Measurements from ENCODE around the gene SOX2. TPM values are rescaled to one million over a fixed set of nuclear protein-coding genes. Genes with fewer than 3 reads are reported as not detected.
A peak's percentile ranks its signal among the peaks of the same experiment; 100 is the strongest.

Gene SOX2
- total and polyA plus RNA-seq, 8 donors = 4.1 to 26.9 (median 9.8) TPM; not detected in 1

GRCh38 chr3:181692311-181693145 is 19.2 kb upstream of the SOX2 start:
- DNase-seq = no peak
- 52 to 62% (median 58%) methylated on average over 2 of the region's 2 CpGs for WGBS, 5 donors
- H3K27me3 ChIP-seq = peaks cover 0 to 29% (median 24%) of the 10 kb centered on the region in 3 donors
- no peak overlapping the region for H3K27ac ChIP-seq
- peaks cover 12 to 19% (median 17%) of the 10 kb centered on the region in 4 donors for H3K4me1 ChIP-seq
- intact Hi-C loops (cut with DNase I; ENCODE audit: low total_unique reads) = loop anchor here (10.0 kb wide), 1 partner anchor 368 kb away; no protein-coding TSS in a partner anchor
- no peak for TF ChIP-seq POLR2AphosphoS5 (IDR thresholded peaks at IDR 0.05)
- no peak for TF ChIP-seq EP300 (IDR thresholded peaks at IDR 0.05)
- no peak for TF ChIP-seq POLR2A (IDR thresholded peaks at IDR 0.05)
- TF ChIP-seq, protein P1, sequence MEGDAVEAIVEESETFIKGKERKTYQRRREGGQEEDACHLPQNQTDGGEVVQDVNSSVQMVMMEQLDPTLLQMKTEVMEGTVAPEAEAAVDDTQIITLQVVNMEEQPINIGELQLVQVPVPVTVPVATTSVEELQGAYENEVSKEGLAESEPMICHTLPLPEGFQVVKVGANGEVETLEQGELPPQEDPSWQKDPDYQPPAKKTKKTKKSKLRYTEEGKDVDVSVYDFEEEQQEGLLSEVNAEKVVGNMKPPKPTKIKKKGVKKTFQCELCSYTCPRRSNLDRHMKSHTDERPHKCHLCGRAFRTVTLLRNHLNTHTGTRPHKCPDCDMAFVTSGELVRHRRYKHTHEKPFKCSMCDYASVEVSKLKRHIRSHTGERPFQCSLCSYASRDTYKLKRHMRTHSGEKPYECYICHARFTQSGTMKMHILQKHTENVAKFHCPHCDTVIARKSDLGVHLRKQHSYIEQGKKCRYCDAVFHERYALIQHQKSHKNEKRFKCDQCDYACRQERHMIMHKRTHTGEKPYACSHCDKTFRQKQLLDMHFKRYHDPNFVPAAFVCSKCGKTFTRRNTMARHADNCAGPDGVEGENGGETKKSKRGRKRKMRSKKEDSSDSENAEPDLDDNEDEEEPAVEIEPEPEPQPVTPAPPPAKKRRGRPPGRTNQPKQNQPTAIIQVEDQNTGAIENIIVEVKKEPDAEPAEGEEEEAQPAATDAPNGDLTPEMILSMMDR (IDR thresholded peaks at IDR 0.05) = no peak
- H3K36me3 ChIP-seq = no peaks in the 10 kb centered on the region
- no peaks in the 10 kb centered on the region for H3K9me3 ChIP-seq
- H3K4me3 ChIP-seq = no peak overlapping the region

GRCh38 chr3:181693280-181693679 is 18.4 kb upstream of the SOX2 start:
- Histone ChIP-seq H3K4me3 (no peak overlapping the region), H3K27ac (no peak overlapping the region), H3K4me1 (peaks cover 12 to 19% (median 17%) of the 10 kb centered on the region in 4 donors), H3K36me3 (no peaks in the 10 kb centered on the region), H3K9me3 (no peaks in the 10 kb centered on the region), H3K27me3 (peaks cover 0 to 37% (median 29%) of the 10 kb centered on the region in 3 donors)
- 86 to 97% (median 93%) methylated on average over 1 of the region's 1 CpG for WGBS, 5 donors
- TF ChIP-seq POLR2AphosphoS5 (IDR thresholded peaks at IDR 0.05) (no peak), EP300 (IDR thresholded peaks at IDR 0.05) (no peak), POLR2A (IDR thresholded peaks at IDR 0.05) (no peak)
- TF ChIP-seq, protein P1 (IDR thresholded peaks at IDR 0.05) = no peak
- no peak for DNase-seq
- intact Hi-C loops (cut with DNase I; ENCODE audit: low total_unique reads) = loop anchor here (10.0 kb wide), 1 partner anchor 368 kb away; no protein-coding TSS in a partner anchor

DNA sequence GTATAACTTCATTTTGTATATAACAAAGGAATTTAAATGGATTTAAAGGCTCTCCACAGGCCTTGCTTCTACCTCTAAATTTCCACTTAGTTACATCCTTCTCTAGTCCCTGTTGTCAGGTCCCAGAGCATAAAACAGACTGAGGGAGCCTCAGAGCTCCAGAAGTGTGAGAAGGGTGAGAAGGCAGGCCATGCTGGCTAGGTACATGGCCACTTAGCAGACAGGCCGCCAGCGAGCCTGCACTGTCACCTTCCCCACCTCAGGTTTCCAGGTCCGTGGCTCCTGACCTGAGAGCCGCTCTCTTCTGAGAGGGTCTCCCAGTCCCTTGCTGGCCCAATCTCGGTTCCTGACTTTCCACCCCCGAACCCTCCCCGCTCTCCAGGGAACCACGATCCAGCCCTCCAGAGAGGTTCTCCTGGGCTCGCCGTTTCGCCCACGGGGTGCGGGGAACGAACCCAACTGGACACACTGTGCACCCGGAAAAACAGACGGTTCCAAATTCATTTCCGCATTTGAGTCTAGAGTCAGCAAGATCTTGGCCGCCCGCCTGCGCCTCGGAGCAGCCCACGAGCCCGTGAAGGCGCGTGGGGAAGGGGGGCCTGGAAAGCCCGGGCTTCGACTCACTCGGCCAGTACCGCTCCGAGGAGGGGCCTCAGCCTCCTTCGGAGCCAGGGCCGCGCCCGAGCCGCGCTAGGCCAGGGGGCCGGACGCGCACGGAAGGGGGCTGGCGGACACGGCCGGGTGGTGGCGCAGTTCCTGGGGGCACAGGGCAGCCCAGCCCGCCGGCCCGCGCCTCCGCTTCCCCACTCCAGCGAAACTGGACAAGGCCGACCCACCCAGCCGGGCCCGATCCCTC is 16.7 kb upstream of the SOX2 start:
- peaks cover 0 to 54% (median 41%) of the 10 kb centered on the region in 3 donors for H3K27me3 ChIP-seq
- H3K9me3 ChIP-seq = no peaks in the 10 kb centered on the region
- H3K27ac ChIP-seq = peak overlapping the region; percentile 7 to 67 (median 66)
- peak overlapping the region; percentile 32 to 58 (median 50) for H3K4me3 ChIP-seq
- TF ChIP-seq, protein P1 (IDR thresholded peaks at IDR 0.05) = peak in 1 of 7 experiments; percentile 14
- TF ChIP-seq POLR2A (IDR thresholded peaks at IDR 0.05) = no peak
- no peak for TF ChIP-seq EP300 (IDR thresholded peaks at IDR 0.05)
- WGBS, 5 donors = 13 to 22% (median 16%) methylated on average over 25 to 53 of the region's 53 CpGs
- no peaks in the 10 kb centered on the region for H3K36me3 ChIP-seq
- peaks cover 12 to 19% (median 17%) of the 10 kb centered on the region in 4 donors for H3K4me1 ChIP-seq
- peak; percentile 47 to 88 for DNase-seq
- intact Hi-C loops (cut with DNase I; ENCODE audit: low total_unique reads) = loop anchor here (10.0 kb wide), 1 partner anchor 370 kb away; no protein-coding TSS in a partner anchor

Measured in stomach (tissue), 9 donors.